ENCODE results near the gene UNC13D.
A peak's percentile ranks its signal among the peaks of the same experiment; 100 is the strongest.

The UNC13D gene

GRCh38 chr17:75837899-75838298 is 6.3 kb downstream of the UNC13D start:
- peaks cover 99% of the 10 kb centered on the region for H3K36me3 ChIP-seq
- no peak for TF ChIP-seq CTCF (IDR thresholded peaks at IDR 0.05)
- H3K4me1 ChIP-seq (ENCODE audit: control insufficient read depth in 1 of 2, insufficient read depth in 1 of 2, low read depth in 1 of 2, low read length in 1 of 2), result peaks cover 17 to 22% of the 10 kb centered on the region in 2 experiments
- no peaks in the 10 kb centered on the region for H3K9me3 ChIP-seq
- H3K27me3 ChIP-seq, result no peaks in the 10 kb centered on the region
- H3K4me3 ChIP-seq (ENCODE audit: low read depth in 1 of 2, low read length in 1 of 2), result no peak overlapping the region
- H3K27ac ChIP-seq, result no peak overlapping the region

GRCh38 chr17:75836605-75837004 is 7.6 kb downstream of the UNC13D start:
- Histone ChIP-seq H3K36me3 (peaks cover 99% of the 10 kb centered on the region), H3K9me3 (no peaks in the 10 kb centered on the region), H3K27me3 (no peaks in the 10 kb centered on the region), H3K27ac (no peak overlapping the region), H3K4me3 (ENCODE audit: low read depth in 1 of 2, low read length in 1 of 2) (no peak overlapping the region), H3K4me1 (ENCODE audit: control insufficient read depth in 1 of 2, insufficient read depth in 1 of 2, low read depth in 1 of 2, low read length in 1 of 2) (peaks cover 15 to 18% of the 10 kb centered on the region in 2 experiments)
- TF ChIP-seq CTCF (IDR thresholded peaks at IDR 0.05), result no peak

GRCh38 chr17:75835654-75835987 is 8.6 kb downstream of the UNC13D start:
- TF ChIP-seq CTCF (IDR thresholded peaks at IDR 0.05), result no peak
- H3K4me1 ChIP-seq (ENCODE audit: control insufficient read depth in 1 of 2, insufficient read depth in 1 of 2, low read depth in 1 of 2, low read length in 1 of 2), result peaks cover 15 to 18% of the 10 kb centered on the region in 2 experiments
- H3K9me3 ChIP-seq, result no peaks in the 10 kb centered on the region
- H3K27me3 ChIP-seq, result no peaks in the 10 kb centered on the region
- H3K36me3 ChIP-seq, result peaks cover 100% of the 10 kb centered on the region
- H3K27ac ChIP-seq, result no peak overlapping the region
- H3K4me3 ChIP-seq (ENCODE audit: low read depth in 1 of 2, low read length in 1 of 2), result no peak overlapping the region

DNA sequence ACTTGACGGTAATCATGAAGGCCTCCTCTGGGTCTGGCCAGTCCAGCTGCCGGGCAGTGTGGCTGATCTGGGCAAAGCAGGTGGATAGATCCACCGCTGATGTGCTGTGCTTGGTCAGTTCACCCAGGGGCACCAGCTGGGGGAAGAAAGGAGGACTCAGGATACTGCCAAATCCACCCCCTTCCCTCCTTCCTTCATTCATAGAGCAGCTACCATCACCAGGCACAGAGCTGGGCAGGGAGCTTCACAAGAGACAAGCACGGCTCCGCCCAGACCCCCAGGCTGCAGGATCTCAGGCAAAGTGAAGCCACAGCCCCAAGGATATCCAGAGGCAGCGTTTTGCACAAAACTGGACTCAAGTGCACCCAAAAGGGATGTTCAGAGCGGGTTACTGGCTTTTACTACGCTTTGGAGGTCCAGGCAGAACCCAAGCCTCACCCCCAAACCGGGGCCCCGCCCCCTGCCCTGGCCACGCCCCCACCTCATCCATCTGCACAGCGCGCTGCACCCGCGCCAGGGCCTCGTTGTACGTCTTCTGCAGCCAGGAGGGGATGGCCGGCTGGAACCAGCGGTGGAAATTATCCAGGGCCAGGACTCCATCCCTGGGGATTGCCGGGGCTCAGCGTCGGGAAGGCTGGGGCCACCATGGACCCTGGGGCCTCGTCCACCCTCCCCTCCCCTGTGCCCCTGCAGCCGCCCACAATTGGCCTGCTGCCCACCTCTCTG is 9.1 kb downstream of the UNC13D start:
- no peaks in the 10 kb centered on the region for H3K27me3 ChIP-seq
- H3K27ac ChIP-seq, result peak overlapping the region; percentile 29
- peaks cover 100% of the 10 kb centered on the region for H3K36me3 ChIP-seq
- H3K9me3 ChIP-seq, result no peaks in the 10 kb centered on the region
- TF ChIP-seq CTCF (IDR thresholded peaks at IDR 0.05), result no peak
- no peak overlapping the region for H3K4me3 ChIP-seq (ENCODE audit: low read depth in 1 of 2, low read length in 1 of 2)
- peaks cover 15 to 18% of the 10 kb centered on the region in 2 experiments for H3K4me1 ChIP-seq (ENCODE audit: control insufficient read depth in 1 of 2, insufficient read depth in 1 of 2, low read depth in 1 of 2, low read length in 1 of 2)

GRCh38 chr17:75834279-75834920 is 9.8 kb downstream of the UNC13D start:
- H3K4me1 ChIP-seq (ENCODE audit: control insufficient read depth in 1 of 2, insufficient read depth in 1 of 2, low read depth in 1 of 2, low read length in 1 of 2), result peaks cover 15 to 18% of the 10 kb centered on the region in 2 experiments
- no peak for TF ChIP-seq CTCF (IDR thresholded peaks at IDR 0.05)
- no peaks in the 10 kb centered on the region for H3K9me3 ChIP-seq
- H3K36me3 ChIP-seq, result peaks cover 100% of the 10 kb centered on the region
- no peak overlapping the region for H3K4me3 ChIP-seq (ENCODE audit: low read depth in 1 of 2, low read length in 1 of 2)
- peak overlapping the region; percentile 29 for H3K27ac ChIP-seq
- H3K27me3 ChIP-seq, result no peaks in the 10 kb centered on the region
